Measurements from ENCODE around the gene RIPPLY3.

- TF ChIP-seq POLR2A (IDR thresholded peaks at IDR 0.05; ENCODE audit: low read depth, low read length) (no peak), EZH2 (IDR thresholded peaks at IDR 0.05; ENCODE audit: borderline replicate concordance, low read depth, low read length, severe bottlenecking) (no peak), CTCF (IDR thresholded peaks at IDR 0.05; ENCODE audit: extremely low read depth in 1 of 2, insufficient read depth in 1 of 2, low read depth in 1 of 2, low read length in 2 of 2) (no peak), MAX (IDR thresholded peaks at IDR 0.05; ENCODE audit: insufficient read depth, insufficient read length) (no peak), MYC (IDR thresholded peaks at IDR 0.05; ENCODE audit: low read depth, low read length) (no peak), GATA2 (IDR thresholded peaks at IDR 0.05; ENCODE audit: insufficient read depth, insufficient read length, low read depth, low read length) (no peak), POLR2AphosphoS5 (IDR thresholded peaks at IDR 0.05; ENCODE audit: insufficient read depth, low read depth, low read length) (no peak), FOS (IDR thresholded peaks at IDR 0.05; ENCODE audit: borderline replicate concordance, insufficient read depth, low read length) (no peak)
Observed at GRCh38 chr21:37045556-37045955, 39.1 kb downstream of the RIPPLY3 start.
